ENCODE data around the gene GPR26. TPM values are rescaled to one million over a fixed set of nuclear protein-coding genes. Genes with fewer than 3 reads are reported as not detected.

Gene GPR26
- total RNA-seq, 1 experiment from 2014 or later, result 0.07 TPM

GRCh38 chr10:123633106-123633505 is 33.0 kb upstream of the GPR26 start:
- no peak overlapping the region for H4K91ac ChIP-seq (ENCODE audit: insufficient read length, low read depth, low read length)
- H3K23me2 ChIP-seq (ENCODE audit: insufficient read length, low read depth, low read length, poor library complexity, severe bottlenecking), result no peaks in the 10 kb centered on the region
- no peak overlapping the region for H2AFZ ChIP-seq (ENCODE audit: low read length)
- H3K14ac ChIP-seq (ENCODE audit: insufficient read depth, low read length), result no peak overlapping the region
- no peaks in the 10 kb centered on the region; a peak in 1 of 4 replicates for H3K4me1 Mint-ChIP-seq
- no peak overlapping the region for H4K8ac ChIP-seq (replicated peaks; ENCODE audit: insufficient read length, low read depth, low read length)
- H3K79me1 ChIP-seq (ENCODE audit: insufficient read depth, low read depth, low read length, poor library complexity, severe bottlenecking), result no peaks in the 10 kb centered on the region
- no peak overlapping the region for H3K9ac ChIP-seq (ENCODE audit: extremely low read depth, insufficient read length, low read length)
- H4K20me1 ChIP-seq (ENCODE audit: control insufficient read depth, insufficient read depth, insufficient read length), result no peaks in the 10 kb centered on the region
- H2BK20ac ChIP-seq (ENCODE audit: low read depth, low read length, poor library complexity, severe bottlenecking), result no peak overlapping the region
- no peak for DNase-seq
- no peak overlapping the region for H3K27ac ChIP-seq (ENCODE audit: insufficient read length, low read depth, low read length)
- H2BK15ac ChIP-seq (ENCODE audit: low read depth, low read length), result no peak overlapping the region
- H2BK120ac ChIP-seq (ENCODE audit: low read depth, low read length, poor library complexity, severe bottlenecking), result no peak overlapping the region
- H3K18ac ChIP-seq (ENCODE audit: insufficient read length, low read depth, low read length), result no peak overlapping the region
- no peaks in the 10 kb centered on the region for H3K27me3 ChIP-seq (ENCODE audit: insufficient read depth, low read length)
- no peak overlapping the region for H3K27ac Mint-ChIP-seq
- peaks cover 6 to 9% of the 10 kb centered on the region in 2 experiments for H3K9me3 Mint-ChIP-seq
- H3K56ac ChIP-seq (ENCODE audit: insufficient read length, low read depth, low read length), result no peak overlapping the region
- H3T11ph ChIP-seq (ENCODE audit: low read length), result no peak overlapping the region
- no peak overlapping the region for H3K23ac ChIP-seq (ENCODE audit: insufficient read length, low read depth, low read length)
- H2BK12ac ChIP-seq (ENCODE audit: insufficient read length, low read depth, low read length), result no peak overlapping the region
- no peaks in the 10 kb centered on the region for H3K79me2 ChIP-seq (ENCODE audit: insufficient read depth, low read length)
- WGBS (ENCODE audit: extremely low coverage, insufficient read length, low lambda C conversion rate), result no CpG with 5 or more reads among the region's 3 CpGs
- no peaks in the 10 kb centered on the region for H3K9me3 ChIP-seq (ENCODE audit: control insufficient read depth, low read depth, low read length)
- peaks cover 19% of the 10 kb centered on the region for H3K27me3 Mint-ChIP-seq (ENCODE audit: low read depth)
- peaks cover 0 to 4% (median 0%) of the 10 kb centered on the region in 3 experiments; a peak in 1 of 7 replicates for H3K36me3 Mint-ChIP-seq (ENCODE audit: insufficient read depth in 1 of 3, low read depth in 3 of 3)
- H3K4me3 Mint-ChIP-seq, result no peak overlapping the region
- no peak overlapping the region for H3K4me2 ChIP-seq (ENCODE audit: insufficient read depth, insufficient read length, low read length)
- H3K4ac ChIP-seq (ENCODE audit: low read depth, low read length), result no peak overlapping the region
- no peak overlapping the region for H2AK5ac ChIP-seq (ENCODE audit: insufficient read length, low read length)
- no peak overlapping the region for H2BK5ac ChIP-seq (ENCODE audit: insufficient read length, low read length)
- H3K4me1 ChIP-seq (ENCODE audit: insufficient read depth, low read length), result no peaks in the 10 kb centered on the region
- no peak overlapping the region for H4K5ac ChIP-seq (ENCODE audit: insufficient read length, low read depth, low read length)
- TF ChIP-seq CTCF (conservative IDR thresholded peaks at IDR 0.05), result no peak

All from H9 (cell line).